GM12891 (cell line): ENCODE results near the gene KDM7A.

Experiments used
- DNase-seq: peaks from one replicate; pipeline ENCODE4 v3.0.0; 2011; ENCODE audit warnings: low spot score; ENCODE audit not compliant: insufficient read length
- FAIRE-seq: peaks from 2 replicates; lab custom pipeline; 2011; peaks lifted over from hg19 to GRCh38; lab: Jason Lieb, UNC
- PAX5 ChIP-seq: IDR thresholded peaks from 2 replicates; pipeline ENCODE4 v1.6.1; 2011; ENCODE audit warnings: low read length, moderate library complexity, mild to moderate bottlenecking; ENCODE audit not compliant: insufficient read depth, severe bottlenecking
- POLR2A ChIP-seq: IDR thresholded peaks from 2 replicates; pipeline ENCODE4 v1.6.1; 2011; ENCODE audit warnings: low read depth, low read length, control low read depth
- POLR2AphosphoS5 ChIP-seq: IDR thresholded peaks from 2 replicates; pipeline ENCODE4 v1.6.1; 2011; ENCODE audit warnings: low read depth, low read length, control low read depth
- POU2F2 ChIP-seq: IDR thresholded peaks from 2 replicates; pipeline ENCODE4 v1.6.1; 2011; ENCODE audit warnings: low read depth, mild to moderate bottlenecking, control low read depth, low read length, moderate library complexity
- SPI1 ChIP-seq: IDR thresholded peaks from 2 replicates; pipeline ENCODE4 v1.6.1; 2011; ENCODE audit warnings: low read depth, low read length, control low read depth
- TAF1 ChIP-seq: IDR thresholded peaks from 2 replicates; pipeline ENCODE4 v1.6.1; 2011; ENCODE audit warnings: low read depth, low read length, control low read depth

The KDM7A gene

DNA sequence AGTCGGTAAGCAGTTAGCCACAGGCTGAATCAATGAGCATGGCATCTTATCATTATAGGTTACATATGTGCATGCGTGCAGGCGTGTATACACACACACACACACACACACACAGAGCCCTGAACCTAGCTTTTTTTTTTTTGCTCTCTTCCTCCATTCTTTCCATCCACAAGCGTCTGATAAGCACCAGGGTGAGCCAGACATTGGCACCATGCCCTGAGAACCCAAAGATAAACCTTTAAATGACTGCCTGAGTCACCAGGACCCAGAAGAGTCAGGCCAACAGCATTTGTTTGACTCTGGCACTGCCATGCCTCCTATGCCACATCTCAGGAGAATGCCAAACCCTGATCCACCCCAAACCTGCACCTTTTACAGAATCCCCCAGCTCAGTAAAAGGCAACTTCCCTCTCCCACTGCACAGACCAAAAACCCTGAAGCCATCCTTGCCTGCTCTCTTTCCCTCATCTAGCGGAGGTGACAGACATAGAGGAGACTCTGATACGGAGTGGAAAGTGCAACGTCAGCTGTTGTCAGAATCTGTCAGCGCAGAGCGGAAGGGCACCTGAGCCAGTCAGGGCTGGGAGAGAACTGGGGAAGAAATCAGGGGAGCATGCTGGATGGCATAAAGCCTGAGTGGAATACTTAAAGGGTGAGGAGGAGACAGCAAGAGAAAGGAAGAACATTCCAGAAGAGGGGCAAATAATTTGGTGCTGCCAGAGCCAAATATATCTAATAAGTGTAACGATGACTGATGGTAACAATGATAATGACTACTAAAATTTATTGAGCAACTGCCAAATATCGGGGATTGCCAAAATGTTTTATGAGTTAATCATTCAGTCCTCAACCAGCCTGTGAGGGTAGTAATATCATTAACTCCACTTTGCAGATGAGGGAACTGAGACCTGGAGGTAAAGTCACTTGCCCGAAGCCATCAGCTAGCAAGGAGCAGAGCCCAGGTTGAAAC, 117.2 kb downstream of the KDM7A start:
- FAIRE-seq: no peak
- TF ChIP-seq SPI1: 0 out of 2 replicates have a peak, but pooled peaks have one; percentile 7
- TF ChIP-seq POU2F2: no peak

DNA sequence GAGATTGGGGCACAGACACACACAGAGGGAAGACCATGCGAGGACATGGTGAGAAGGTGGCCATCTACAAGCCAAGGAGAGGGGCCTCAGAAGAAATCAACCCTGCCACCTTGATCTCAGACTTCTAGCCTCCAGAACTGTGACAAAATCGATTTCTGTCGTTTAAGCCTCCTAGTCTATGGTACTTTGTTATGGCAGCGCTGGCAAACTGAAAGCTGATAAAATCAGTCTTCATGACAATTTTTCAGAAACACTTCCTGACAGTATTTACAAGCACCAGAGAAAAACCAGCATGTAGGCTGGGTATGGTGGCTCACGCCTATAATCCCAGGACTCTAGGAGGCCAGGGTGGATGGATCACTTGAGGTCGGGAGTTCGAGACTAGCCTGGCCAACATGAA, 118.3 kb downstream of the KDM7A start:
- FAIRE-seq: no peak
- DNase-seq: no peak
- no peak for TF ChIP-seq POLR2A
- no peak for TF ChIP-seq POLR2AphosphoS5
- TF ChIP-seq TAF1: no peak
- TF ChIP-seq PAX5: no peak
- no peak for TF ChIP-seq SPI1
- TF ChIP-seq POU2F2: no peak

More for the DNA sequence above, 117.2 kb downstream of the KDM7A start:
- DNase-seq: no peak

DNA sequence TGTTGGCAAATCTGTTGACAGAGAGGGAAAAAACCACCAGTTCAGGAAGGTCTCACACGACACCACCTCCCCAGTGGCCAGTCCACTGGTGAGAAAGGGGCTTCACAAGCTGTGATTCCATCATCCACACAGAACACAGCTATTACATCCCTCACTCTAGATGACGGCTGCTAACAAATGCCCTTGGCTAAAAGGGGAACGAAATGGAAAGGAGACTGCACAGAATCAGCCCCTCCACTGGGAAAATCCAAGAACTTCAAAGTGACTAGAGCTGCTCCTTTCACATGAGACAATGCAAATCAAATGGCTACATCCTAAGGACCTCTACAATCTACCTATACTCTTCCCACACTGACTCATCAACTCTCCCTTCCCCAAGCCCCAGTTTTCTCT, 119.6 kb downstream of the KDM7A start:
- FAIRE-seq: no peak
- TF ChIP-seq TAF1 (no peak), PAX5 (no peak), POU2F2 (no peak), POLR2AphosphoS5 (no peak)
- DNase-seq: no peak

DNA sequence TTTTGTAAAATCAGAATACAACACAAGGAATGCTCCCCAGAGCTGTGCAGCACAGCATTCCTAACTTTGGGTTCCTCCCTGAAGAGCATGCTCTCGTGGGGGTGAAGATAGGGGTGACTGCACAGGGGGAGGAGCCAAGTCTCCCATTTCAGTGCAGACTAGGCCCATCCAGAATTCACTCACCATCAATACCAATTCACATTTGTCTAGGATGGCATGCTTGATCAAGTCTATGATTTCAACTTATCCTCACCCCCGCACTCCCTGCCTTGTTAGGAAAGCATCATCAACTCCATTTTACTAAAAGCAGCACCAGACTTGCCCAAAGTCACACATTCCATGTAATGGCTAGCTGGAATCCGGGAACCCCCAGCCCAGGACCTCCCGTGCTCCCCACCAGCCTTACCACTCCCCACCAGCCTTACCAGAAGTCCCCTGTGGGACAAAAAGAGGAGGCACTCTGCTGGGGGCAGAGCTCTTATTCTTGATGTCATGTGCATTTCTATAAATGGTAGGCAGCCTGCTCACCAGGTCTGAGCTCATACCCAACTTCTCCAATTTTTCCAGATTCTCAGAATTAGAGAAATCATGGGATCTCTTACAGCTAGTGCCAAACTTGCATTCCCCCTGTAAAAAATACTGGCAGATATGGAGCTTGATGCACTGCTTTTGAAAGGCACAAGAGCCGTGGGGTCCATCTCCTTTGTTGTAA, 120.2 kb downstream of the KDM7A start:
- DNase-seq (no peak), FAIRE-seq (no peak)
- no peak for TF ChIP-seq POU2F2
- TF ChIP-seq SPI1: no peak
- TF ChIP-seq POLR2AphosphoS5: no peak
- TF ChIP-seq PAX5: no peak
- no peak for TF ChIP-seq POLR2A
- no peak for TF ChIP-seq TAF1

DNA sequence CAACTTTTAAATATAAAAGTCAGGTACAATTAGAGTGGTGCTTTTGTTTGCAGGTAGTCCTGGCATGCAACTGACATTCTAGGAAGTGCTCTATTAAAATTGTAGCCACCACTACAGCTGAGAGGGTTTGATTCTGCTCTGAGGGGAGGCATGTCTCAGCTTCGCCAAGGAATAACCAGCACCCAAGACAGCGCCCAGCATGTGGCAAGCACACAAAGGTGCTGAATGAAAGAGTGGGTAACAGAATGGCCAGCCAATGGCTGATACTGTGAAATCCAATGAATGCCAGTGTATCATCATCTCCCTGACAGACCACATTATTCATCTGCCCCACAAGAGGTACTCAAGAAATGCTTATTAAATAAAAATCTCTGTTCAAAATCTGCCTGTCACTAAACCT, 121.0 kb downstream of the KDM7A start:
- TF ChIP-seq PAX5 (no peak), POLR2A (no peak), POU2F2 (no peak), SPI1 (no peak), POLR2AphosphoS5 (no peak), TAF1 (no peak)
- DNase-seq (no peak), FAIRE-seq (no peak)

DNA sequence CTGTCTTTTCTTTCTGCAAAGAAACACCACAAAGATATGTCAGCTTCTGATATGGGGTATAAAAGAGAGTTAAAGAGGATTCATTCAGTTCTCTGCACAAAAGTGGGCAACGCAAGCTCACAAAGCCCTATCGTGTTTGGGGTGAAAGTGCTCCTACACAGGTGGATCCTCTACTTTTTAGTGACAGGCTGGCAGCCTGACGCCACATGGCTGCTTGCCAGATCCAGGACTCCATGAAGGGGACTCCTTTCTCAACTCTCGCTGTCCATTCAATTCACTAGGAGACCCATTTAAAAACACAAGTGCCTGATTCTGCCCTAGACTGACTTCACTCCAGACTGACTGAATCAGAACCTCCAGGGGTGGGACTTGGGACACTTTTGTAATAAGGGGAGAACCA, 122.0 kb downstream of the KDM7A start:
- TF ChIP-seq PAX5: no peak
- no peak for TF ChIP-seq TAF1
- TF ChIP-seq SPI1: no peak
- TF ChIP-seq POU2F2: no peak
- TF ChIP-seq POLR2A: no peak
- no peak for TF ChIP-seq POLR2AphosphoS5
- FAIRE-seq: no peak
- no peak for DNase-seq

DNA sequence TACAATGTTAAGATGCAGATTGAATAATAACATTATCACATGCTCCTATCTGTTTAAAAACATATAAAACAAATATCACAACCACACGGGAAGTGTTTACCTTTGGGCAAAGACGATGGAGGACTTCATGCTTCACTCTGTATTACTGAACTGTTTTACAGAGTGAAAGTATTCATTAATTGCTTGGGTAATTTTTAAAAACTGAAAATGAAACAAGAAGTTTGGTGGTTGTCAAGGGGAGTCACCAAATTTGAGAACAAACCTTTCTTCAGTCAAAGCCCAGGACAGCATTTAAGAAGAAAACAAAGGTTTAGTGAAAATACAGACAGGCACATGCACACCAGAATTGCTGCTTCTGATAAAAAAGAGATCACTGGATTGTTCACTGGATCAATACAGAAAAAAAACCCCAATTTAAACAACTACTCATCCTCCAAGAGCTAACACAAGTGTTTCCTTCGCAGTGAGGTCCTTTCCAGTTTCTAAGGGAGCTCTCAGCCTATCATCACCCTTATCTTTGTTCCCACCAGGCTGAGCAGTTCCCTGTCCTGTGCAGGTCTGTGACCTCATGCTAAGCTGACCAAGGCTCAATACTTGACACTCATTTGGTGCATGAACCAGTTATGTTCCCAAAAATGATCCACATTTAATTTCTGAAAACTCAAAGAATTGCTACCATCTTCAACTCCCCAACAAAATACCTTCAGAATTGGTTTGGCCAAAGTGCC, 122.8 kb downstream of the KDM7A start:
- FAIRE-seq: no peak
- TF ChIP-seq POLR2A (no peak), TAF1 (no peak), SPI1 (no peak), PAX5 (no peak), POU2F2 (no peak)

DNA sequence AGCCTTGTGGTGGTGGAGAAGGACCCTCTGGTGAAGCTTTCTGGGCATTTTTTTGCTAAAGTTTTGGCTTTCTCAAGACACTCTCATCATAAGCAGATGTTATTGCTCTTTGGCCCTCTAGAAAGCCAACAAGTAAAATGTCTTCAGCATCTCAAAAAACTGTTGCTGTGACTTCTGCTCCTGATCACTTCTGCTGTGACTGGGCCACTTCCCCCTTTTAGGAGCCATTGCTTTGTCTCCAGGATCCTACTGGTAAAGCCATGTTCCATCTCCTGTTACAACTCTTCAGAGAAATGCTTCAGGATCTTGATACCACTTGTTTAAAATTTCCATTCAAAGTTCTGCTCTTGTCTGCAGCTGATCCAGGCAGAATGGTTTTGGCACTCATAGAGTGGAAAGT, 125.0 kb downstream of the KDM7A start:
- DNase-seq: no peak
- no peak for FAIRE-seq
- TF ChIP-seq POLR2AphosphoS5 (no peak), TAF1 (no peak), SPI1 (peak; percentile 52), PAX5 (no peak)

More for the DNA sequence above, 122.8 kb downstream of the KDM7A start:
- peak; percentile 32 for DNase-seq

DNA sequence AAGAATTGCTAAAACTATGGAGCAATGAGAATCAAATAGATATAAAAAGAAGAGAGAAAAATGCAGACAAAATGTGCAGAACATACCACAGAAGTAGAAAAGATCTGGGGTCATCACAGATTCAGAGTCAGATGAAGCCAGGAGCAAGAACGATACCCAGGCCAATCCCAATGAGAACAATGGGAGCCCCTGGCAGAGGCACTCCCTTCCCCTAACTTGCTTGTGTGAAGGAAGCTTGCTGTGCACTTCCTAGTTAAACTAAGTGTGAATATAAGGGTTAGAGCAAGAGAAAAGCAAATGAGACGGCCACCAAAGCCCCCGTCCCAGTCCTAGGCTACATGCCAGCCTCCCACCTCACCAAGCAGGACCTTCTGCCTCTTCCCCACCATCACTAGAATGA, 126.7 kb downstream of the KDM7A start:
- FAIRE-seq (no peak), DNase-seq (no peak)
- TF ChIP-seq SPI1 (no peak), POLR2A (no peak), PAX5 (no peak), TAF1 (no peak), POLR2AphosphoS5 (no peak), POU2F2 (no peak)
